CD4-positive, alpha-beta T cell treated with Interleukin-21 for 1 hour (primary cell): ENCODE measurements around the gene NOS1AP.

ENCODE experiments used
- DNase-seq: peaks from one replicate; pipeline ENCODE4 v3.0.0-alpha.2; 2020

The NOS1AP gene

GRCh38 chr1:162305969-162306368 is 236.5 kb downstream of the NOS1AP start:
- no peak for DNase-seq

- no peak for DNase-seq
These were observed 240.8 kb downstream of the NOS1AP start for GRCh38 chr1:162310337-162310736.

- DNase-seq: no peak
These were observed 244.7 kb downstream of the NOS1AP start for GRCh38 chr1:162314206-162314605.

GRCh38 chr1:162315673-162316072 is 246.2 kb downstream of the NOS1AP start:
- no peak for DNase-seq

DNA sequence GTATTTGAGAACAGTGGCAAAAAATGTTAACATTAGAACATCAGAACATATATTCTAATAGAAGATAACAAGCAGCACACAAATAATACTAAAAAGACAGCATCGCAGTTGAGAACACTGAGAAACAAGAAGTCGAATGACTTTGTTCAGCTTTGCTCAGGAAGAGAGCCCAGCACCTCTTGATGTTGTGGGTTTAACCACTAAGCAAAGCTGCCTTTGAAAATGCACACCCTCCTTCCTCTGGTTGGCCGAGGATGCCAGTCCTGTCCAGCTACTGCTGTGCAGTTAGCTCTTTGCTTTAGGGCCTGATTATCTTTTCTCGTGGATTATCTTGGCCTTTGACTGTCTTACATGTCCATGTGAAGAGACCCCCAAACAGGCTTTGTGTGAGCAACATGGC is 246.7 kb downstream of the NOS1AP start:
- DNase-seq: no peak

DNA sequence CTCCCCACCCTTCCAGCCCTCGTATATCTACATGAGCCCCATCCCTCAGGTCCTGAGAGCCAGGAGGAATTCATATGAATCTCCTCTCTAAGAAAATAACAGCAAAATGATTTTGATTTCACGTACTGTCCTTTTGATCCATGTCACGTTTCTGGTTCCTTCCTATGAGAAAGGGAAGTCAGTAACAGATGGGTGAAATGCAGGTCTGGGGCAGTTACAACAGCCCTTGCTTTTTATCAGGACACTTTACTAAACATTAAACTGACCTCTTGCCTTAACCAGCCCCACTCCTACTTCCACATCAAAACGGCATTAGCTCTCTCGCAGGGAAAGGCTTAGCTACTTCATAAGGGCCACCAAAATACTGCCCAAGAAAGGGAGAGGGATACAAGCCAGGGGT is 248.1 kb downstream of the NOS1AP start:
- no peak for DNase-seq

- no peak for DNase-seq
These were observed 250.1 kb downstream of the NOS1AP start for GRCh38 chr1:162319493-162320175.

- no peak for DNase-seq
These were observed 252.4 kb downstream of the NOS1AP start for GRCh38 chr1:162321809-162322422.

DNA sequence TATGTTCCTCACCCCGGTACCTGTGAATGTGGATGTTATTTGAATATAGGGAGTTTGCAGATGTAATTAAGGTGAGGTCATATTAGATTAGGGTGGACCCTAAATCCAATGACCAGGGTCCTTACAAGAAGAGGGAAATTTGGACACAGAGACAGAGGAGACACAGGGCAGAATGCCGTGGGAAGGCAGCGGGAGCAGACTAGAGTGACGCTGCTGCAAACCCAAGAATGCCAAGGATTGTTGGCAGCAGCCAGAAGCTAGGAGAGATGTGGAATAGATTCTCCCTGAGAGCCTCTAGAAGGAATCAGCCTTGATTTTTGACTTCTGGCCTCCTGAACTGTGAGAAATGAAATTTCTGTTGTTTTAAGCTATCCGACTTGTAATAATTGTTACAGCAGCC is 253.5 kb downstream of the NOS1AP start:
- no peak for DNase-seq

- no peak for DNase-seq
These were observed 254.9 kb downstream of the NOS1AP start for GRCh38 chr1:162324396-162324795.

DNA sequence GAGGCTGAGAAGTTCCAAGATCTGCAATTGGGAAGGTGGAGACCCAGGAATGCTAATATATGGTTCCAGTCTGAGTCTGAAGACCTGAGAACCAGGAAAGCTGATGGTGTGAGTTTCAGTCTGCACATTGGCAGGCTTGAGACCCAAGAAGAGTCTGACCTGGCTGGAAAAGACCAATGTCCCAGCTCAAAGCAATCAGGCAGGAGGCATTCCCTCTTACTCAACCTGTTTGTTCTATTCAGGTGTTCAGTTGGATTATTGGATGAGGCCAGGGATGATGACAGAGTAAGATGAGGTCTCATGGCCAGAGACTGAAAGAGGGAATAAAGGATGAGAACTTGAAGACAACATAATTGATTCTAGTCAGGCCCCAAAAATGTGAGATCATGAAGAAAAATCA is 257.1 kb downstream of the NOS1AP start:
- DNase-seq: no peak

DNA sequence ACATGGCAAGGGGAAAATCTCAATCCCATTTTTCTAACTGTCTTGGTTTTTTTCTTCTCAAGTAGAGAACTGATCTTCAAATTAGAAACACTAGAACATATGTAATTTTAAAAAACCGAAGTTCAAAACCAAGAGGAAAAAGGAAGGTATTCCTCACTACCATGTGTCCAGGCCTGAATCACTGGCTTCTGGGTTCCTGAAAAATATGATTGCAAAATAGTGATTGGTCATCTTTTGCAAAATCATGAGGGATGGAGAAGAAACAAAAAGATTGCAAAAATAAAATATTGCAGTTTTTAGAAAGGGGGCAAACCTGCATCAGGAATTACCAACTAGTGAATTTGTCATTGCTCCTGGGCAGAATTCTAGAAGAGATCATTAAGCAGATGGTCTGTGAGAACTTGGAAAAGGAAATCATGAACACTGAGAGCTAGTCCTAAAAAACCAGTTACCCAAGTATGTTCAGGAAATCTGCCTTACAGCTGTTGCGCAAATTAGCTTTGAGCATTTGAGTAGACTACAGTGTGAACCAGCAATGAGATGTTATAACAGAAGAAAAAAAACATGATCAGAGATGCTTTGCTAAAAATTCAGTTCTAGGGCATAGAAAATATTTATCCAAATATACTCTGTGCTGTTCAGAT is 257.8 kb downstream of the NOS1AP start:
- DNase-seq: no peak

DNA sequence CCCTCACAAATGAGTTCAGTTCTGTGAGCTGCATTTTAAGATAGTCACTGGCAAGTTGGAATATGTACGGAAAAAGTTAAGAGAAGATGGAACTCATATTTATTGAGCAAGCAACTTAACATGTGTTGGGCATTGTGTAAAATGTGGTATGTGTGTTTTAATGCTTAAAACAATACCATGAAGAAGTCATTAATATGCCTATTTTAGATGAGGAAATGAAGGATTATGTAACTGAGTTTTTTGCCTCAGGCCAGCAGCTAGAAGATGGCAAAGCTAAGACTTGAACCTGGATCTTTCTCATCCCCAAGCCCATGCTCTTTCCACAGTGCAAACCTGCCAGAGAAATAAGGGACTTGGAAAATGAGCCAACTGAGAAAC is 258.3 kb downstream of the NOS1AP start:
- DNase-seq: no peak

- no peak for DNase-seq
These were observed 259.0 kb downstream of the NOS1AP start for GRCh38 chr1:162328512-162328911.

GRCh38 chr1:162329826-162330225 is 260.3 kb downstream of the NOS1AP start:
- DNase-seq: no peak

- DNase-seq: no peak
These were observed 264.5 kb downstream of the NOS1AP start for GRCh38 chr1:162333991-162334390.

- no peak for DNase-seq
These were observed 265.6 kb downstream of the NOS1AP start for GRCh38 chr1:162335126-162335525.

DNA sequence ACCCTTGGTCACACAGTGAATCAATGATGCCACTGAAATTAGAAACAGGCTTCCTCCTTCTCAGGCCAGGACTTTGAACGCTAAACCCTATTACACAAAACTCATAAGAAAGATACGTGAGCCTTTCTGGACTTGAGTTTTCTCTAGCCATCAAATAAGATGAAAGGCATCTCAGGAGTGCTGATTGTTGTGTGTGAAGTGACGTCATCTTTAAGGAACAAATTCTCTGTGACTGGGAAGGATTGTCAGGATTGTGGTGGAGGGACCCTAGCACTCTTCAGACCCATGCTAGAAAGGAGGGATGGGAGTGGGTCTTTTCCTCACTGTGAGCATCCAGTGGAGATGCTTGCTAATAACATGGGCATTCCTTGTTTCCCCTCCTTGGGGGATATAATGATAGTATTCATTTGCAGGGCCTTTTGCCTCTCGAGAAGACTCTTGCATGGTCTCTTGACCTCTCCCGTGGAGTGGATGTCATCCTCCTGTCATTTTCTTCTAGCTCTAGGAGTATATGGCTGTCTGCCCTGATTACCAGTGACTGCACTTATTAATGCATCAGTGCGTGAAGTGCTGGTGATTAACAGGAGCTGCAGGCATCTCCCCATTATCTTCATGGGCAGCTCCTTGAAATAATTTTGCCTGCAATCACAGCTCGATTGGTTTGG is 267.3 kb downstream of the NOS1AP start:
- no peak for DNase-seq

- no peak for DNase-seq
These were observed 273.0 kb downstream of the NOS1AP start for GRCh38 chr1:162342452-162342983.

DNA sequence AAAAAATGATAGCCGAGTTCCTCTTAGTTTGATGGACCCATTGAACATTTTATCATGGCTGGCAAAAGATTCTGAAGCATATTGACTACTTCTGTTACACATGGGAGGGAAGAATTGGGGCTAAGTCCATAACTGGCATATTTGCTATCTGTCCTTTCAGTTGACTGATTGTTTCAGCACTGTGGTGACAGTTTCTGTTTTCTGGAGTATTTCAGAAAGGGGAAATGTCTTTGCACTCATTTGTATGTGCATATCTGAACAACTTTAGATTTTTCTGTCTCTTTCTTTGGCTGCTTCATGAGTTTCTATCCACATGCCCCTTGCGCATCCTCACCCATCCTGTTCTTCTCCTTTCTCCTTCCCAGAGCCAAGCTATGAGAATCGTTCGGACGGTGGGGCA is 274.0 kb downstream of the NOS1AP start:
- DNase-seq: no peak

DNA sequence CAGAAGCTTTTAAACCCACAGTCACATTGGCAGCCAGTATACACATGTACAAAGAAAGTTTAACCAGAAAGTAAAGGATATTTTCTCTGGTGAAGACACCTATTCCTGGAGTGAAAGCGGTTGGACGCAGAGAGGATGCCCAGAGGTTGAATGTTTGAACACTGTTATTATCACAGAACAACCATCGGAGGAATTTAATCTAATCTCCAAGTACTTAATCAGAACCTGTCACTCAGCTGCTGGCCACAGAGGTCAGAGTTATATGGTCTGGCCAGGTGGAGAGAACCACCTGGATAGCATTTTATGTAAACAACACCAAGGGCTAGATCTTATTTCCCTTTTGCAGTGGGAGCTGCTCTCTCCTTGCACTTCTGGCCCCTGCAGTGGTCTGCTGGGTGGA is 277.8 kb downstream of the NOS1AP start:
- no peak for DNase-seq

DNA sequence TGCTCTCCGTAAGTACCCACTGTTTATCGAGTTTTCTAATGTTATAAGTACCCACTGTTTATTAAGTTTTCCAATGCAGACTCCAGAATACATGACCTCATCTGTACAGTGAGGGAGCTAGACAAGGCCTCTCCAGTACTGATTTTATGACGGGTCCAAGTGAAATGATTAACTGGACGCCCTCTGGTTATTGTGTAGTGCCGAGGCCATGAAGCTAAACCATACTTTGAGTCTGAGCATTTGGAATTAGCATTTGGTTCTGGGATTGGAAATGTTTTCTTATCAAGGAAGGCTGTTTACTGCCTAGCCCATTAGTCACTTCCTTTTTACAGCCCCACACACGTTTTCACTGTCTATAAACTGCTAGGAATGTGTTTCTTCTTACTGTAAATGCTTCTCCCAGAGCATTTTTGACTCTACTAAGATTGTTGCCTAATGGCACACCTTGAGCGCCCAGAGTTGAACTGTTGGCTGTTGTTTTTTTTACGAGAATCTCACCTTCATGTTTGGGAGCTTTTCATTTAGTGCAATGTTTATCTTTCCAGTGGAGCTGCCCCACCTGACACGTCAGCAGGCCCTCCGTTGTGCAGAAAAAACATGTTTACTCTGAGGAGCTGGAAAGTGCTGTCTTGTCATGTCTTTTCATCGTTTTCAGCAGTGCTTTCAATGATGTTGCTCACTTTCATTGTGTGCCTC is 280.3 kb downstream of the NOS1AP start:
- DNase-seq: no peak

DNA sequence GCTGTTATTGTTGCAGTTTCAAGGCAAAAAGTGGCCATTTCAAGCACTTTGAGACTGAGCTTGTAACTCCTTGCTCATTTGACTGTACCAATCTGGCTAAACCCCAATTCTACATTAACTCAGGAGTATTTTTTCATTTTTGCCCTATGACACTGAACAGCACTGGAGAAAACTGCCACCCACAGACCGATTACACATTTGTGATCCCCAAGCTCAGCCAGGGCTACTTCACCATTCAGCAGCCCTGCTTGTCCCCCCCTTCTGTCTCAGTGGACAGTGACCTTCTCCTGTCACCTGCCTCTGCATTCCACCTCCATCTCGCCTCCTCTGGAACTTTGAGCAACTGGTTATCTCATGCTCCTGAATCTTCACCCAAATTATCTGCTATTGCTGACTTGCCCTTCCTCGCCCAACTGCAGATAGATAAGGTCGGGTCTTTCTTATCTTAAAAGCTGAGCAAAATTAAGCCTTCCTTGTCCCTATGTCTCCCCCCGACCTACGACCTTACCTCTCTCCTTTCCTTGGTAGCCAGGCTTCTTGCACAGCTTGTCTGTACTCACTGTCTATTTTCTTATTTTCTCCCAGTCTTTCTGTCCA is 281.9 kb downstream of the NOS1AP start:
- DNase-seq: no peak
